ENCODE measurements around the gene BNC2.
A peak's percentile ranks its signal among the peaks of the same experiment; 100 is the strongest.
"Not testable (repeated sequence)": the region's sequence is repeated elsewhere in the genome, so short reads cannot be mapped to it uniquely, and the experiment has no call there.

Gene BNC2, protein sequence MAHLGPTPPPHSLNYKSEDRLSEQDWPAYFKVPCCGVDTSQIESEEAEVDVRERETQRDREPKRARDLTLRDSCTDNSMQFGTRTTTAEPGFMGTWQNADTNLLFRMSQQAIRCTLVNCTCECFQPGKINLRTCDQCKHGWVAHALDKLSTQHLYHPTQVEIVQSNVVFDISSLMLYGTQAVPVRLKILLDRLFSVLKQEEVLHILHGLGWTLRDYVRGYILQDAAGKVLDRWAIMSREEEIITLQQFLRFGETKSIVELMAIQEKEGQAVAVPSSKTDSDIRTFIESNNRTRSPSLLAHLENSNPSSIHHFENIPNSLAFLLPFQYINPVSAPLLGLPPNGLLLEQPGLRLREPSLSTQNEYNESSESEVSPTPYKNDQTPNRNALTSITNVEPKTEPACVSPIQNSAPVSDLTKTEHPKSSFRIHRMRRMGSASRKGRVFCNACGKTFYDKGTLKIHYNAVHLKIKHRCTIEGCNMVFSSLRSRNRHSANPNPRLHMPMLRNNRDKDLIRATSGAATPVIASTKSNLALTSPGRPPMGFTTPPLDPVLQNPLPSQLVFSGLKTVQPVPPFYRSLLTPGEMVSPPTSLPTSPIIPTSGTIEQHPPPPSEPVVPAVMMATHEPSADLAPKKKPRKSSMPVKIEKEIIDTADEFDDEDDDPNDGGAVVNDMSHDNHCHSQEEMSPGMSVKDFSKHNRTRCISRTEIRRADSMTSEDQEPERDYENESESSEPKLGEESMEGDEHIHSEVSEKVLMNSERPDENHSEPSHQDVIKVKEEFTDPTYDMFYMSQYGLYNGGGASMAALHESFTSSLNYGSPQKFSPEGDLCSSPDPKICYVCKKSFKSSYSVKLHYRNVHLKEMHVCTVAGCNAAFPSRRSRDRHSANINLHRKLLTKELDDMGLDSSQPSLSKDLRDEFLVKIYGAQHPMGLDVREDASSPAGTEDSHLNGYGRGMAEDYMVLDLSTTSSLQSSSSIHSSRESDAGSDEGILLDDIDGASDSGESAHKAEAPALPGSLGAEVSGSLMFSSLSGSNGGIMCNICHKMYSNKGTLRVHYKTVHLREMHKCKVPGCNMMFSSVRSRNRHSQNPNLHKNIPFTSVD

DNA sequence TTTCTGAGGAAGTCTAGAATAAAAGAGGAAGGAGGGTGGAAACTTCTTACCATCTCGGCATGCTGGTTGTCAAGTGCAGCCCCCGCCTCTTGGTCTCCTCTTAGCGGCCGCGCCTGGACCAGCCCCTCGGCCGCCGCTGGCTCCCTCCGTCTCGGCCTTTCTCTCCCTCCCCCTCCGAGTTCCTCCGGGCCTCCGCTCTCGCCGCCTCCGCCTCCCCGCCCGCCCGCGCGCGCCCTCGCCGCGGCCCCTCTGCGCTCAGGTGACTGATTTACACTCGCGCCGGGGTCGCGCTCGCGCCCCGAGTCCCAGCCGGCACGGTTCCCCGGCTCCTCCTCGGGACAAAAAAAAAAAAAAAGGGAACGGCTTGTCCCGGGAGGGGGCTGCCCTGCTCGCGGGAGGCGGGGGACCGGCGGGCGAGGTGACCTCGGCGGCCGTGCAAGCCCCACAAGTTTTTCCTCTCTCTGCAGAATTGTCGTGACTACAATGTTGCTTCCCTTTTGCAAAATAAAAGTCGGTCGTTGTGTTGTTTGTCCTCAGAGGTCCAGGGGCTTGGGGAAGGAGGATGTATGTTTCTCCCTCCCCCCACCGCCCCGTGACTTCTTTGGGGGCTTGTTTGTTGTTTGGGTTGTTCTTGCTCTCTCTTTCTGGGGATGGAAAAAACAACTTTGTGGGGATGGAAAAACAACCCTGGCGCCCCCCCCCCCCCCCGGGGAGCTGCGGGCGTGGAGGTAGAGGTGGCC is at the start of gene BNC2:
TSS of gene BNC2 (minus strand) at position 75 of the 740 bp plus-strand sequence. CDS start at position 53, 22 bp downstream.
- peak; percentile 68 for DNase-seq

DNA sequence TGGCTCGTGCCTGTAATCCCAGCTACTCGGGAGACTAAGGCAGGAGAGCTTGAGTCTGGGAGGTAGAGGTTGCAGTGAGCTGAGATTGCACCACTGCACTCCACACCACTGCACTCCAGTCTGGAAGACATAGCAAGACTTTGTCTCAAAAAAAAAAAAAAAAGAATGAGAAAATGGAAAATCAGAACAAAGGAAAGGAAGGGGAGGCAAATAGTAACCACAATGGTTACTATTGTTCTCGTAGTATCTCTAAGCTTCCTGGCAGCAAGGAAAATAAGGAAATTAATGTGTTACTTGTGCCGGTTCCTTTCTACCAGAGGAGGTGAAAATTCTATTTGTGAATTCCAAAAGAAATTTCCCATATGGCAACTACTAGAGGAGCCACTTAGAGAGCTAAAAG is 48.5 kb upstream of the BNC2 start:
- DNase-seq, result no peak

DNA sequence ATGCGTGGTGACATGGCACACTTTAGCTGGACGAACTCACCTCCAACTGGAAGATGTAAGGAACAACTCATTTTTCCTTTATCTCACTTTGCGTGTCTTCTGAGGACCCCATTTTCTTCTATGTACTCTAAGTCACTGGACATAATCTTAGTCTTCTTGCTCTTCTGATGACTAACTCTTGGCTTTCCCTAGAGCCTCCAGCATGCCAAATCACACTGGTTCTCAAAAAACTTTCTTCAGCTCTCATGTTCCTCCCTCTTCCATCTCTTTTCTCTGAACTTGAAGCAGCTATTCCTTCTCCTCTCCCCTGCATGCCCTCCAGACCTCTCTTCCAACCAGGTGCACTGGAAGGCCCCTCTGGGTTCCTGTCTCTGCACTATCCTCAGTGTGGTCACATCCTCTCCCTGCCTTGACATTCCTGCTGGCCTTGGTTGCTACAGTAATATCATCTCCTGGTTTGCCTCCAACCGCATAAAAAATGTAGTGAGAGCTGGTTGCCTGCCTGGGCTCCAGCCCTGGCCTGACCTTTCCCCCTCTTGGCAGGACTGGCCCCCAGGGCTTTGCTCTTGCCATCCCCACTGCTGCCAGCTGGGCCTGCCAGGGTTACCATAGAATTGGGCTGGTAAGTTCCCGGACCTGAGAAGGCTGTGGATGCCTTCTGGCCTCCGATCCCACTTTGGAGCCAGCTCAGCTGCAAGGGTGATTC is 44.8 kb upstream of the BNC2 start:
- no peak for DNase-seq

- no peak for DNase-seq
Observed at GRCh38 chr9:16912197-16912596, 41.7 kb upstream of the BNC2 start.

GRCh38 chr9:16908206-16908605 is 37.7 kb upstream of the BNC2 start:
- not testable (repeated sequence) for DNase-seq

DNA sequence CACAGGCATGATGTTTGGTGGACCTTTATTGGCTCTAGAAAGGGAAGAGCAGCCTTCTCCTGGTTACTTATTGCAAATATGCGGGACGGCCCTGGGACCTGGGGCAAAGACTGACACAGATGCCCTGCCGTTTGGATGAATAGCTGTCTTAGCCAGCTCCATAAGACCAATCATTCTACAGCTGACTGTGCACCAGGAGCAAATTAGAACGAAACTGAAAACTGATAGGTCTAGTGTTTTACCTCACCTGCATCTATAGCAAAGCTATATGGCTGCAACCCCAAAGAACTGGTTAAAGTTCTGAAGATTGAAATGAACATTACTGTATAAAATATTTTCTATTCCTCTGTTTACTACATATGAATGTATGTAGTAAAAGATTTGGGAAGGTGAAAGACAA is 34.2 kb upstream of the BNC2 start:
- DNase-seq, result no peak

- peak; percentile 31 for DNase-seq
Observed at GRCh38 chr9:16901590-16901989, 31.1 kb upstream of the BNC2 start.

DNA sequence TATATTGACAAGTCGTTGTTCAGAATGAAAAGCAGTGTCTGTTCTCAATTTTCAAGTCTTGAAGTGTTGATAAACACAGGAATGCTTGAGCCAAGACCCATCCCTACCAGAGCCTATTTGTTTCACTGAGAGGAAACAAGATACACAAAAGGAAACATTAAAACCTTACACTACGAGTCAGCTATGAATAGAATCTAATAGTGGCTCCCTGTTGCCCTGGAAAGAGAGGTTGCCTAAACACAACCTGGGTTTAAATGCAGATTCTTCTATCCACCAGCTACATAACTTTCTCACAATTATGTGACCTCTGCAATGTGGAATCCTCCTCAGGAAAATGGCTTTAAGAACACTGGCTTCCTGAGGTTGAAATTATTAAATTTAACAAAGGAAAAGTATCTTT is 29.1 kb upstream of the BNC2 start:
- no peak for DNase-seq

- DNase-seq, result no peak
Observed at GRCh38 chr9:16898464-16898863, 28.0 kb upstream of the BNC2 start.

DNA sequence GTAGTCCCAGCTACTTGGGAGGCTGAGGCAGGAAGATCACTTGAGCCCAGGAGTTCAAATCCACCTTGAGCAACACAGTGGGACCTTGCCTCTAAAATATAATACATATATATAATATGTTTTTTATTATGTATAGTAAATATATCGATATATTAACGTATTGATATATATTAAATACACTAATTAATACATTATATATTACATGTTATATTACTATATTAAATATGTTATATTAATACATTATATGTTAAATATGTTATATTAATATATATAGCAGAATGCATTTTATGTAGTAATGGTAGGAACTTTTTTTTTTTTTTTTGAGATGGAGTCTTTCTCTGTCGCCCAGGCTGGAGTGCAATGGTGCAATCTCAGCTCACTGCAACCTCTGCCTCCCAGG is 18.1 kb upstream of the BNC2 start:
- DNase-seq, result no peak

- no peak for DNase-seq
Observed at GRCh38 chr9:16885931-16886330, 15.5 kb upstream of the BNC2 start.

GRCh38 chr9:16884952-16885513 is 14.6 kb upstream of the BNC2 start:
- DNase-seq, result peak; percentile 67

DNA sequence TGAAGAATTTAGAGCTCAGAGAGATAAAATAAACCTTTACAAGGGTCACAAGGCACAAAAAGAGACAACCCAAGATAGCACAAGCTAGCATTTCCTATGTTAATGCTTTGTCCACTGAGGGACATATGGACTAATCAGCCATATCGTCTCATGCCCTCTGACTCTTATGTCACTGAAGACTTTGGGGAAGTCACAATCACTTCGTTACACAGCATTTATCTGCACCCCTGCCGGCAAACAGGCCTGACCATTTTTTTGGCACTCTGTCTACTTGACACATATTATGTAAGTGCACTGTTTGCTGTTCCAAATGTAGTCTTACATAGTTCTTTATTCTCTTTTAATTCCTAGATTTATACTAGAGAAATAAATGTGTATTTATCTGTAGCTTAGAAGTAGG is 13.9 kb upstream of the BNC2 start:
- DNase-seq, result no peak

DNA sequence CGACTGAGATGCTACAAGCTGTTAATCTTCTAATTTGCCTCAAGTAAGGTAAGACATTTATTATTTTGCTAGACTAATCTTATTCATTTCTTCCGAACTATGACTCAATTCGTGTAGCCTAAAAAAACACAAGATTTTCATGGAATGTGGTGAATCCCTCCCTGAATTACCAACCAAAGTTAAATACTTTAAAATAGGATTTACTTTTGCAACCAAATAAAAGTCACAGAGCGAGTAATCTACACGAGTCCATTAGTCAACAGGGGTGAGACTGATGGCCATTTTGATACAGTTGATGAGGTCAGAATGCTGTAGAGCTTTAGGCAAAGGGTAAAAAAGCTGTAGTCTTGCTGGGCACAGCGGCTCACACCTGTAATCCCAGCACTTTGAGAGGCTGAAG is 13.1 kb upstream of the BNC2 start:
- no peak for DNase-seq

DNA sequence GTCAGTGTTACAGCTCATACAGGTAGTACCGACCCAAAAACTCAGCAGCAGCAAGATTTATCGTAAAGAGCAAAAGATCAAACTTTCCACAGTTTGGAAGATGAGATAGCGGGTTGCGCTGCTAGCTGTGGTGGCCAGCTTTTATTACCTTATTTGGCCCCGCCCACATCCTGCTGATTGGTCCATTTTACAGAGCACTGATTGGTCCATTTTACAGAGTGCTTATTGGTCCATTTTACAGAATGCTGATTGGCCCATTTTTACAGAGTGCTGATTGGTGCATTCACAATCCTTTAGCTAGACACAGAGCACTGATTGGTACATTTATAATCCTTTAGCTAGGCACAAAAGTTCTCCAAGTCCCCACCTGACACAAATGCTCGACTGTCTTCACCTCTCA is 12.0 kb upstream of the BNC2 start:
- not testable (repeated sequence) for DNase-seq

GRCh38 chr9:16879416-16879815 is 8.9 kb upstream of the BNC2 start:
- DNase-seq, result no peak

DNA sequence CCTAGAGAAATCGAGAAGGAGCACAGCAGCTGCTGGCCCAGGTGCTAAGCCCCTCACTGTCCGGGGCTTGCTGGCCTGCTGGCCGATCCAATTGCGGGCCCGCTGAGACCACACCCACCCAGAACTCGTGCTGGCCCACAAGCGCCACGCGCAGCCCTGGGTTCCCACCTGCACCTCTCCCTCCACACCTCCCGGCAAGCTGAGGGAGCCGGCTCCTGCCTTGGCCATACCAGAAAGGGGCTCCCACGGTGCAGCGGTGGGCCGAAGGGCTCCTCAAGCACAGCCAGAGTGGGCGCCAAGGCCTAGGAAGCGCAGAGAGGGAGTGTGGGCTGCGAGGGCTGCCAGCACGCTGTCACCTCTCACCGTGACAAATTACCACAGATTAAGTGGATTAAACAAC is 6.8 kb upstream of the BNC2 start:
- DNase-seq, result no peak

DNA sequence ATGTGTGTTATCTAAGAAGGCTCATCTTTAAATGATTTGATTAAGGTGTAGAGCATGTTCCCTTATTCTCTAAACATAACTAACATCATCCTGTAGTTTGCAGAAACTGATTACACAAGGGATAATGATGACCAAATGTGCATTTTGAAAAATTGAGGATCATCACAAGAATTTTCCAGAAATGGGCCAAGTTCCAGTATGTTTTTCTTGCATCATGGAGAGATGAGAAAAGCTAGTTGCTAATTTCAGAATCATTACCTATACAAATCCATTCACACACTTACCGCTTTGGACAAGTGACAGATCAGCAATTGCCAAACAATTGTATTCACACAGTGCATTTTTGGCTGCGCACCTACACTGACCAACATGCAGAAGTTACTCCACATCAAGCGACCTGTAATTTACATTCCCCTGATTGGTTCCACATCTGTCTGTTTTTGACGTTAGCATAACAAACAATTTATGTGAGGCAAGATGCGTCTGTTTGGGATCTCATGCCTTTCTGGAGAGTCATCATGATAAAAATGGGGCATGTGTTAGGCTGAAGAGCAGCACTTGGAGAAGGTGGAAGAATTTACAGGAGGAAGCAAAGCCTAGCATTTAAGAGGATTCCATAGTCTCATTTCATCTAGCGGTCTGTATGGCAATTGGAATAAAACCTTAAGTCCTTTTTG is 2.8 kb upstream of the BNC2 start:
- peak; percentile 62 for DNase-seq

GRCh38 chr9:16871336-16872151 is 1.1 kb upstream of the BNC2 start:
- DNase-seq, result peak; percentile 92

GRCh38 chr9:16869882-16870595 is 431 bp downstream of the BNC2 start:
- DNase-seq, result peak; percentile 19

Measured in fibroblast of skin of right quadriceps (primary cell).